Activated naive CD4-positive, alpha-beta T cell treated with anti-CD3 and anti-CD28 coated beads for 36 hours (primary cell): ENCODE measurements around the gene B4GALNT4. TPM values are rescaled to one million over a fixed set of nuclear protein-coding genes. Genes with fewer than 3 reads are reported as not detected.

Experiments
- CTCF ChIA-PET: fragments of 350-600 bp; sonication (Branson Sonifier 250); formaldehyde crosslinking; loops from one replicate; lab custom pipeline; 2021; ENCODE audit warnings: antibody characterized with exemption; lab: Charles Lee
- DNase-seq: peaks from one replicate; pipeline ENCODE4 v3.0.0-alpha.2; 2020
- H3K27ac Mint-ChIP-seq: one replicate; pipeline ENCODE4 v1.8.0; 2021; ENCODE audit warnings: mild to moderate bottlenecking, mixed read lengths
- H3K27me3 Mint-ChIP-seq: one replicate; pipeline ENCODE4 v1.8.0; 2021; ENCODE audit warnings: low read depth, mixed read lengths
- H3K36me3 Mint-ChIP-seq: one replicate; pipeline ENCODE4 v1.8.0; 2021; ENCODE audit warnings: low read depth, mixed read lengths
- H3K4me1 Mint-ChIP-seq: one replicate; pipeline ENCODE4 v1.8.0; 2021; ENCODE audit warnings: low read depth, mixed read lengths
- H3K4me3 Mint-ChIP-seq: one replicate; pipeline ENCODE4 v1.8.0; 2021; ENCODE audit warnings: mild to moderate bottlenecking, moderate library complexity, mixed read lengths
- H3K9me3 Mint-ChIP-seq: one replicate; pipeline ENCODE4 v1.8.0; 2021; ENCODE audit warnings: mixed read lengths
- intact Hi-C: fragments of 100-400 bp; cut with micrococcal nuclease; formaldehyde crosslinking; loops from one replicate; pipeline ENCODE4 v1.15.1; 2023
- total RNA-seq, 2 experiments: library from RNA; stranded (reverse); gene quantifications; one replicate each; pipeline ENCODE4 v1.2.3, GENCODE V29; 2021

Gene B4GALNT4
- total RNA-seq, 2 experiments from 2014 or later, result 4.1 to 5.2 TPM

DNA sequence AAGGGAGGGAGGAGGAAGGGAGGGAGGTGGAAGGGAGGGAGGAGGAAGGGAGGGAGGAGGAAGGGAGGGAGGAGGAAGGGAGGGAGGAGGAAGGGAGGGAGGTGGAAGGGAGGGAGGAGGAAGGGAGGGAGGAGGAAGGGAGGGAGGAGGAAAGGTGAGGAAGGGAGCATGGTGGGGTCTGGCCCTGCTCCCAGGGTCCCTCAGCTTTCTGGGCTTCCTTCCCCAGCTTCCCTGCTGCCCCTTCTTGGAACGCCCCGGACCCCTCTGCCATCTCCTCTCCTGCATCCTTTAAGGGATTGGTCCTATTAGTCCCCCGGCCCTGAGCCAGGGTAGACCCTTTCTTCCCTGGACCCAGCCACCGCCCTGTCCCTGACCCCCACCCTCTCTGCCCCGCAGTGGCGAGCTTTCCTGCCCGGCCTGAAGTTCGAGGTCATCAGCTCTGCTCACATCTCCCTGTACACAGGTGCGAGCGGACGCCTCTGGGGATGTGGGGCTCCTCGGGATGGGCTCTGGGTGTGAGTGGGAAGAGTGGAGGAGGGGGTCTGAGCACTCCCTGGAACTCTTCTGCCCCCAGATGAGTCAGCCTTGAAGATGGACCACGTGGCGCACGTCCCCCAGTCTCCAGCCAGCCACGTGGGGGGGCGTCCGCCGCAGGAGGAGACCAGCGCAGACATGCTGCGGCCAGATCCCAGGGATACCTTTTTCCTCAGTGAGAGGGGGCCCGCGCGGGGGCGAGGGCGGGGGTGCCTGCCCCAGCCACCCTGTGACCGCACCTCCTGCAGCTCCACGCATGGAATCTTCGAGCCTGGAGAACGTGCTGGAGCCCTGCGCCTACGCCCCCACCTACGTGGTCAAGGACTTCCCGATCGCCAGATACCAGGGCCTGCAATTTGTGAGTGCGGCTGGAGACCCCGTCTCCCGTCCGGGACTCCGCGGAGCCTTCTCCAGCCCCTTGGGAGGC, 6.0 kb downstream of the B4GALNT4 start:
- H3K27ac Mint-ChIP-seq, result no peak overlapping the region
- CTCF ChIA-PET, result no interaction called here
- H3K4me1 Mint-ChIP-seq, result peaks cover 2% of the 10 kb centered on the region
- H3K27me3 Mint-ChIP-seq, result peaks cover 5% of the 10 kb centered on the region
- no peaks in the 10 kb centered on the region for H3K9me3 Mint-ChIP-seq
- no peak overlapping the region for H3K4me3 Mint-ChIP-seq
- intact Hi-C loops, result no loop called here
- no peaks in the 10 kb centered on the region for H3K36me3 Mint-ChIP-seq
- DNase-seq, result no peak

DNA sequence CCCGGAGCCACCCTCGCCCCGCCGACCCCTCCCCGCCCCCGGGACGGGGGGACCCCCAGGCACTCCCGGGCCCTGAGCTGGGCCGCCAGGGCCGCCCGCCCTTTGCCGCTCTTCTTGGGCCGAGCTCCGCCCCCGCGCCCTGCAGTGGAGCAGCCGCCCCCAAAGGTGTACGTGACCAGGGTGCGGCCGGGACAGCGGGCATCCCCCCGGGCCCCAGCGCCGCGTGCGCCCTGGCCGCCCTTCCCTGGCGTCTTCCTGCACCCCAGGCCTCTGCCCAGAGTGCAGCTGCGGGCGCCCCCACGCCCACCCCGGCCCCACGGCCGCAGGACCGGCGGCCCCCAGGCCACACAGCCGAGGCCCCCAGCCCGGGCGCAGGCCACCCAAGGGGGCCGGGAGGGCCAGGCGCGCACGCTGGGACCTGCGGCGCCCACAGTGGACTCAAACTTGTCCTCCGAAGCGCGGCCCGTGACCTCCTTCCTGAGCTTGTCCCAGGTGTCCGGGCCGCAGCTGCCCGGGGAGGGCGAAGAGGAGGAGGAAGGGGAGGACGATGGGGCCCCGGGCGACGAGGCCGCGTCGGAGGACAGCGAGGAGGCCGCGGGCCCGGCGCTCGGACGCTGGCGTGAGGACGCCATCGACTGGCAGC, 7.4 kb downstream of the B4GALNT4 start:
- CTCF ChIA-PET, result no interaction called here
- no peak overlapping the region for H3K4me3 Mint-ChIP-seq
- no peaks in the 10 kb centered on the region for H3K9me3 Mint-ChIP-seq
- no peak overlapping the region for H3K27ac Mint-ChIP-seq
- no peaks in the 10 kb centered on the region for H3K27me3 Mint-ChIP-seq
- no peaks in the 10 kb centered on the region for H3K36me3 Mint-ChIP-seq
- no peak for DNase-seq
- intact Hi-C loops, result no loop called here
- no peaks in the 10 kb centered on the region for H3K4me1 Mint-ChIP-seq

GRCh38 chr11:377174-377865, 8.0 kb downstream of the B4GALNT4 start:
- intact Hi-C loops, result no loop called here
- Mint-ChIP-seq H3K9me3 (no peaks in the 10 kb centered on the region), H3K36me3 (no peaks in the 10 kb centered on the region), H3K4me3 (no peak overlapping the region), H3K27ac (no peak overlapping the region), H3K4me1 (peaks cover 2% of the 10 kb centered on the region), H3K27me3 (peaks cover 3% of the 10 kb centered on the region)
- DNase-seq, result no peak
- CTCF ChIA-PET, result no interaction called here

DNA sequence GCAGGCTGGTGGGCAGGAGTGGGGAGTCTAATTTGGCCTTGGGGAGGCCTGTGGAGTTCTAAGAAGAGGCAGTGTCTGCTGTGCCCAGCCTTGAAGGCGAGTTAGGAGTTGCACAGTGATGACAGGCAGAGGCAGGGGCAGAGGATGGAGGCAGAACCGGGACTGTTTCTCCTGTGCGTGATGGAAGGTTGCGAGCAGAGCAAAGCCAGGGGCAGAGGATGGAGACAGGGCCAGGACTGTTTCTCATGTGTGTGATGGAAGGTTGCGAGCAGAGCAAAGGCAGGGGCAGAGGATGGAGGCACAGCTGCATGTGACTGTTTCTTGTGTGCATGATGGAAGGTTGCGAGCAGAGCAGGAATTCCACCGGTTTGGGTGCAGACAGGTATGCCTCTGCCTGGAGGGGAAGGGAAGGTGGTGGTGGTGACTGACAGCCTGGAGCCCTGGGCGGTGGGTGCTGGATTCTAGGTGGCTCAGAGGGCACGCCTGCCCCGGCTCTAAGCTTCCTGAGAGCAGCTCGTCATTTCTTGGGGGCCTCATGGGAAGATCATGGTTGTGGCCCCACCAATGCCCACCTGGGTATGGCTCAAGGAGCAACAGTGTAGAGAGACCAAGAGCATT, 8.7 kb downstream of the B4GALNT4 start:
- Mint-ChIP-seq H3K27me3 (peaks cover 3% of the 10 kb centered on the region), H3K27ac (no peak overlapping the region), H3K36me3 (no peaks in the 10 kb centered on the region), H3K9me3 (no peaks in the 10 kb centered on the region), H3K4me3 (no peak overlapping the region), H3K4me1 (peaks cover 2% of the 10 kb centered on the region)
- no peak for DNase-seq
- intact Hi-C loops, result no loop called here
- CTCF ChIA-PET, result no interaction called here

DNA sequence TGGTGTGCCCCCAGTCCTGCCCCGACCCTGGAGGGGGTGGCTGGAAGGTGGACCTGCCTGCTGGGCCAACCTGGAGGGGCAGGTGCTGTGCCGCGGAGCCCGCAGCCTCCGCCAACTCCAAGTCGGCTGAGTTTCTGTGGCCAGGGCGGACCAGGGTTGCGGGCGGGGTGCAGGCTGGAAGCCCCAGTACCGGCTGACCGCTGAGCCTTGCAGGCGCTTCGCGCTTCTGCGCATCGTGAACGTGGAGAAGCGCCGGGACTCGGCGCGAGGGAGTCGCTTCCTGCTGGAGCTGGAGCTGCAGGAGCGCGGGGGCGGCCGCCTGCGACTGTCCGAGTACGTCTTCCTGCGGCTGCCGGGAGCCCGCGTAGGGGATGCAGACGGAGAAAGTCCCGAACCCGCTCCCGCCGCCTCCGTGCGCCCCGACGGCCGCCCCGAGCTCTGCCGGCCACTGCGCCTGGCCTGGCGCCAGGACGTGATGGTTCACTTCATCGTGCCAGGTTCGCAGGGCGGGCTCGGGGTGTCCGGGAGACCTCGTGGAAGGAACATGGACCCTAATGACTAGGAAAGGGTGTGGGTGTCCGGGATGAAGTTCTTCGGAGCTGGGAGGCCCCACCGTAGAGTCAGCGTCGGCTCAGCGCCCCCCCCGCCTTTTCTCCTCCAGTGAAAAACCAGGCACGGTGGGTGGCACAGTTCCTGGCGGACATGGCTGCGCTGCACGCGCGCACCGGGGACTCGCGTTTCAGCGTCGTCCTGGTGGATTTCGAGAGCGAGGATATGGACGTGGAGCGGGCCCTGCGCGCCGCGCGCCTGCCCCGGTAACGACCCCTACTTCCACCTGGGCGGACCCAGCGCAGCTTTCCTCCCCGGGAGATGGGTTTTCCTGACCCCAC, 10.2 kb downstream of the B4GALNT4 start:
- intact Hi-C loops, result no loop called here
- no peak overlapping the region for H3K4me3 Mint-ChIP-seq
- CTCF ChIA-PET, result no interaction called here

GRCh38 chr11:380095-380480, 10.8 kb downstream of the B4GALNT4 start:
- intact Hi-C loops, result no loop called here
- Mint-ChIP-seq H3K36me3 (no peaks in the 10 kb centered on the region), H3K27me3 (peaks cover 3% of the 10 kb centered on the region), H3K4me3 (no peak overlapping the region), H3K4me1 (peaks cover 2% of the 10 kb centered on the region), H3K9me3 (no peaks in the 10 kb centered on the region), H3K27ac (no peak overlapping the region)
- no peak for DNase-seq
- CTCF ChIA-PET, result no interaction called here

More for the DNA sequence above, 10.2 kb downstream of the B4GALNT4 start:
- Mint-ChIP-seq H3K36me3 (no peaks in the 10 kb centered on the region), H3K9me3 (no peaks in the 10 kb centered on the region), H3K27ac (no peak overlapping the region), H3K4me1 (peaks cover 2% of the 10 kb centered on the region), H3K27me3 (peaks cover 3% of the 10 kb centered on the region)
- no peak for DNase-seq

GRCh38 chr11:380491-380890, 11.2 kb downstream of the B4GALNT4 start:
- intact Hi-C loops, result no loop called here
- Mint-ChIP-seq H3K9me3 (no peaks in the 10 kb centered on the region), H3K4me1 (peaks cover 2% of the 10 kb centered on the region), H3K27me3 (peaks cover 3% of the 10 kb centered on the region), H3K4me3 (no peak overlapping the region), H3K36me3 (no peaks in the 10 kb centered on the region), H3K27ac (no peak overlapping the region)
- DNase-seq, result no peak
- CTCF ChIA-PET, result no interaction called here

DNA sequence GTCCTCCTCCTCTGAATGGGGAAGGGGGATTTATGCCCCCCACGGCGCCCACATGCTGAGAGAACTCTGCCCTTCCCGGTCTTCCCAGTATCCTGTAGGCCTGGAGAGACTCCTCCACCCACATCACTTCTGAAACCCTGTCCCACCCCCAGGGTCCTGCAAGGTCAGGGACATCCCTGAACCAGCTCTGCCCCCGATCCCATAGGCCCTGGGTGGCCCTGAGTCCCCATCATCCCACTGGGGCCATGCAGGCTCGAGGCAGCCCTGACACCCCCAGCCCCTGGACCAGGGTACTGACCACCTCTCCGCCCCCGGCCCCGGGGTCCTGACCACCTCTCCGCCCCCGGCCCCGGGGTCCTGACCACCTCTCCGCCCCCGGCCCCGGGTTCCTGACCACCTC, 11.7 kb downstream of the B4GALNT4 start:
- H3K9me3 Mint-ChIP-seq, result no peaks in the 10 kb centered on the region
- intact Hi-C loops, result no loop called here
- H3K4me3 Mint-ChIP-seq, result no peak overlapping the region
- peaks cover 2% of the 10 kb centered on the region for H3K4me1 Mint-ChIP-seq
- CTCF ChIA-PET, result no interaction called here
- peaks cover 3% of the 10 kb centered on the region for H3K27me3 Mint-ChIP-seq
- H3K36me3 Mint-ChIP-seq, result no peaks in the 10 kb centered on the region
- no peak overlapping the region for H3K27ac Mint-ChIP-seq
- DNase-seq, result no peak

DNA sequence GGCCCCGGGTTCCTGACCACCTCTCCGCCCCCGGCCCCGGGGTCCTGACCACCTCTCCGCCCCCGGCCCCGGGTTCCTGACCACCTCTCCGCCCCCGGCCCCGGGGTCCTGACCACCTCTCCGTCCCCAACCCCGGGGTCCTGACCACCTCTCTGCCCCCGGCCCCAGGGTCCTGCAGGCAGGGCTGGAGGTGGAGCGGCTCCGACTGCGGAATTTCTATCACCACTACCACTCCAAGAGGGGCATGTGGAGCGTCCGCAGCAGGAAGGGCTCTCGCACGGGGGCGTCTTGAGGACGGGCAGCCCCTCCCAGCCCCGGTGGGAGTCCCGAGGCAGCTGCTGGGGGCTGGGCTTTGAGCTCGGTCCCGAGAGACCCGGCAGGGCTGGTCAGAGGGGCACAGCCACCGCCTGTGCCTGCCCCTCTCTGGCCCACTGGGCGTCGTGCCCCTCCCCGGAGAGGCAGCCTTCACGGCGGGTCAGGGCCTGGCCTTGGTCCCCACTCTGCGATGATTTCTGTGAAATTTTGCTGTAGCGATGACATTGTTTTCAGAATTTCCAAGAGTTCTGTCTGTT, 12.3 kb downstream of the B4GALNT4 start:
- no peak overlapping the region for H3K27ac Mint-ChIP-seq
- intact Hi-C loops, result no loop called here
- no peak overlapping the region for H3K4me3 Mint-ChIP-seq
- H3K36me3 Mint-ChIP-seq, result no peaks in the 10 kb centered on the region
- peaks cover under 1% of the 10 kb centered on the region for H3K9me3 Mint-ChIP-seq
- CTCF ChIA-PET, result no interaction called here
- DNase-seq, result no peak
- H3K27me3 Mint-ChIP-seq, result peaks cover 3% of the 10 kb centered on the region
- peaks cover 2% of the 10 kb centered on the region for H3K4me1 Mint-ChIP-seq

GRCh38 chr11:382081-382629, 12.9 kb downstream of the B4GALNT4 start:
- Mint-ChIP-seq H3K9me3 (peaks cover 5% of the 10 kb centered on the region), H3K36me3 (no peaks in the 10 kb centered on the region), H3K4me3 (no peak overlapping the region), H3K4me1 (peaks cover 2% of the 10 kb centered on the region), H3K27me3 (peaks cover 3% of the 10 kb centered on the region), H3K27ac (no peak overlapping the region)
- intact Hi-C loops, result no loop called here
- CTCF ChIA-PET, result no interaction called here
- no peak for DNase-seq

- no peak for DNase-seq
- intact Hi-C loops, result no loop called here
- CTCF ChIA-PET, result no interaction called here
- no peaks in the 10 kb centered on the region for H3K36me3 Mint-ChIP-seq
- no peak overlapping the region for H3K27ac Mint-ChIP-seq
- peaks cover 2% of the 10 kb centered on the region for H3K4me1 Mint-ChIP-seq
- no peak overlapping the region for H3K4me3 Mint-ChIP-seq
- peaks cover 8% of the 10 kb centered on the region for H3K9me3 Mint-ChIP-seq
- peaks cover 3% of the 10 kb centered on the region for H3K27me3 Mint-ChIP-seq
These were observed 14.1 kb downstream of the B4GALNT4 start for GRCh38 chr11:383431-383830.
